ENCODE data around the gene GAGE13. TPM values are rescaled to one million over a fixed set of nuclear protein-coding genes. Genes with fewer than 3 reads are reported as not detected.
"Not testable (repeated sequence)": the region's sequence is repeated elsewhere in the genome, so short reads cannot be mapped to it uniquely, and the experiment has no call there.

GAGE13 gene
- total RNA-seq, 1 donor from 2014 or later: not detected

DNA sequence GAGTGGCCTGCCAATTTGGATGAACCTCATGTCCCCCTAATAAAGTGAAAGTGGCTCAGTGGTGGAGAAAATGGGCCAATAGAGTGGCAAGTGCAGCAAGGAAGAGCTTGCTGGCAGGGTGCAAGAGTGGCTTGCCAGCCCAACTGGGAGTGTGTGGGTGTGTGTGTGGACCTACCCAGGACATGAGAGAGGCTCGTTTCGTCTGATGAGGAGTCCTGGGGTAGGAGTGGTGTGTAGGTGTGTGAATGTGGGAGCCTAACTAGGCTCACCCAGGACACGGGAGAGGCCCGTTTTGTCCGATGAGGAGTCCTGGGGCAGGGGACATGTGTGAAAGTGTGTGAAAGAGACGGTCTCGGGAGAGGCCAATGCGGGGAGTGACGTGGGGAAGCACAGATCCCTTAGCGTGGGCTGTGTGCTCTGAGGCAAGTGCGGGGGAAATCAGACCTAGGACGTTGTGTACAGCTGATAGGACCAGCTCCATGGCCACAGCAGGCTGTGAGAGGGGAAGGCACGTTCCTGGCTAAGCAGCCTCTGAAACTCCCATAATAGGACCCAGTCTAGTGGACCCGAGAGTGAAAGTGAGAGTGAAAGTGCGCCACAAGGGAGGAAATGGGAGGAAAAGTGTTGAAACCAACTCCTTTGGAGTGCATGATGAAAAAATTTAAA, 22.6 kb upstream of the GAGE13 start:
- Histone ChIP-seq H3K27me3 (no peaks in the 10 kb centered on the region), H3K4me1 (no peaks in the 10 kb centered on the region), H3K9me3 (no peaks in the 10 kb centered on the region), H3K27ac (peak overlapping the region; percentile 78), H3K36me3 (no peaks in the 10 kb centered on the region), H3K4me3 (peak overlapping the region; percentile 46)
- TF ChIP-seq, protein P1, sequence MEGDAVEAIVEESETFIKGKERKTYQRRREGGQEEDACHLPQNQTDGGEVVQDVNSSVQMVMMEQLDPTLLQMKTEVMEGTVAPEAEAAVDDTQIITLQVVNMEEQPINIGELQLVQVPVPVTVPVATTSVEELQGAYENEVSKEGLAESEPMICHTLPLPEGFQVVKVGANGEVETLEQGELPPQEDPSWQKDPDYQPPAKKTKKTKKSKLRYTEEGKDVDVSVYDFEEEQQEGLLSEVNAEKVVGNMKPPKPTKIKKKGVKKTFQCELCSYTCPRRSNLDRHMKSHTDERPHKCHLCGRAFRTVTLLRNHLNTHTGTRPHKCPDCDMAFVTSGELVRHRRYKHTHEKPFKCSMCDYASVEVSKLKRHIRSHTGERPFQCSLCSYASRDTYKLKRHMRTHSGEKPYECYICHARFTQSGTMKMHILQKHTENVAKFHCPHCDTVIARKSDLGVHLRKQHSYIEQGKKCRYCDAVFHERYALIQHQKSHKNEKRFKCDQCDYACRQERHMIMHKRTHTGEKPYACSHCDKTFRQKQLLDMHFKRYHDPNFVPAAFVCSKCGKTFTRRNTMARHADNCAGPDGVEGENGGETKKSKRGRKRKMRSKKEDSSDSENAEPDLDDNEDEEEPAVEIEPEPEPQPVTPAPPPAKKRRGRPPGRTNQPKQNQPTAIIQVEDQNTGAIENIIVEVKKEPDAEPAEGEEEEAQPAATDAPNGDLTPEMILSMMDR (IDR thresholded peaks at IDR 0.05): no peak
- DNase-seq (peak; percentile 68), ATAC-seq (peak; percentile 91)
- intact Hi-C loops (cut with DNase I): no loop called here

DNA sequence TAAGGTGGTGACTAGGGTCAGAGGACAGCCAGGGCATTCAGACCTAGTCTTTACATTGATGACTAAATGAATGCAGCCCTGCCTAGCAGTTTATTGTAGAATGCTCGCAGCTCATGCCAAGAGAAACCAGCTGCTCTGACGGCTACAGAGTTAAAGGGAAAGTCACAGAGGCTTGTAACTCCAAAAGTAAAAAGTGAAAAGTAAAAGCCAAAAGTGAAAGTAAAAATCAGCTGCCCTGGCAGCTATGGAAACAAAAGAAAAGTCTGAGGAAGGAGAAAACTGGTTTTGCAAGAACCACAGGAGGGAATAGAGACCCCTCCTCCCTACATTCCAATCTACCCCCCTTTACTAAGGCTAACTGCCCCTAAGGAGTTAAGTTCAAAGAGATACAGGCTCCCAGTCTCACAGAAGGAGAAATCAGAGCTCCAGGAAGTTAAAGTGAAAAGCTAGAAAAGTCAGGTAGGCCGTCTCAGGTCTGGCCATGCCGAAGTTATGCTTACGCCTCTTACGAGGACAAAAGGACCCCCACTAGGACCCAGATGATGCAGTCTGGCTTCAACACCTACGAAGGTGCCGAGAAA, 21.9 kb upstream of the GAGE13 start:
- Histone ChIP-seq H3K4me1 (no peaks in the 10 kb centered on the region), H3K36me3 (no peaks in the 10 kb centered on the region), H3K27me3 (no peaks in the 10 kb centered on the region), H3K27ac (peak overlapping the region; percentile 78), H3K4me3 (peak overlapping the region; percentile 46), H3K9me3 (no peaks in the 10 kb centered on the region)
- DNase-seq (no peak), ATAC-seq (no peak)
- TF ChIP-seq, protein P1 (IDR thresholded peaks at IDR 0.05): no peak
- intact Hi-C loops (cut with DNase I): no loop called here

DNA sequence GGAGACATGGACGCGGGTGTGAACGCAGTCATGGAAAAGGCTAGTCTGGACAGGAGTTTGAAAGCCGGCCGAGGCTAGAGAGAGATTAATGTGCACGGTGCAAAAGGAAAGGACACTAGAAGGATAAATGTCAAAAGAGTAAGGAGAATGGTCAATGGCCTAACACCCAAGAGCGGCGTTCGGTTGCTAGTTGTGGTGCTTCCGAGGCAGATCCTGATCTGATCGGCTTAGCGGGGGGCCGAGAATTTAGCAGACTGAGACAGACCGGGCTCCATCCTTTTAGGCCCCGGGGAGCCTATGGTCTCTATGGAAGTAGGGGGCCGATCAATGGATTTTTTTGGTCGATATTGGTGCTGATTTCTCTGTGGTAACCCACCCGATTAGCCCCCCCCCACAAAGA, 21.0 kb upstream of the GAGE13 start:
- Histone ChIP-seq H3K4me3 (no peak overlapping the region), H3K36me3 (no peaks in the 10 kb centered on the region), H3K27me3 (no peaks in the 10 kb centered on the region), H3K27ac (no peak overlapping the region), H3K9me3 (no peaks in the 10 kb centered on the region), H3K4me1 (no peaks in the 10 kb centered on the region)
- intact Hi-C loops (cut with DNase I): no loop called here
- TF ChIP-seq, protein P1 (IDR thresholded peaks at IDR 0.05): no peak
- ATAC-seq: no peak
- no peak for DNase-seq

GRCh38 chrX:49312176-49312575, 19.2 kb upstream of the GAGE13 start:
- intact Hi-C loops (cut with DNase I): no loop called here
- no peaks in the 10 kb centered on the region for H3K27me3 ChIP-seq
- TF ChIP-seq, protein P1 (IDR thresholded peaks at IDR 0.05): no peak
- H3K36me3 ChIP-seq: no peaks in the 10 kb centered on the region
- no peaks in the 10 kb centered on the region for H3K9me3 ChIP-seq
- ATAC-seq (no peak), DNase-seq (no peak)
- H3K4me1 ChIP-seq: no peaks in the 10 kb centered on the region
- H3K4me3 ChIP-seq: no peak overlapping the region
- no peak overlapping the region for H3K27ac ChIP-seq

DNA sequence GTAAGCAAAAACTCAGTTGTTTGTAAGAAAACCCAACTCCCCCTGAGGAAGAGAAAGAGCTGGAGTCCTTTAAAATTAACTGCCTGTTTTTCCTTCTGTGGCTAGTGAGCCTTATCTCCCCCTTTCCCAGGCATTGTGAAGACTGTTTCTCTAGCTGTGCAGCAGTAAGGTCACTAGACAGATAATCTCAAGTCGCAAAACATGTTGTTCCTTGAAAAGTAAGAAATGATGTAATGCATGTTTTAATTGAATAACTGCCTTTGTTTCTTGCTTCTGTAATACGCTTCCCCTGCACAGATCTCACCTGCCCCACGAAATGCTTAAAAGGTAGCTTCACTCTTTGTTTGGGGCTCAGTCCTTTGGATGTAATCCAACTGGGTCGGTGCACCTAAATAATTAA, 15.3 kb upstream of the GAGE13 start:
- intact Hi-C loops (cut with DNase I): no loop called here
- H3K4me3 ChIP-seq: no peak overlapping the region
- TF ChIP-seq, protein P1 (IDR thresholded peaks at IDR 0.05): no peak
- no peaks in the 10 kb centered on the region for H3K4me1 ChIP-seq
- ATAC-seq: no peak
- H3K27ac ChIP-seq: no peak overlapping the region
- H3K36me3 ChIP-seq: no peaks in the 10 kb centered on the region
- no peaks in the 10 kb centered on the region for H3K27me3 ChIP-seq
- H3K9me3 ChIP-seq: no peaks in the 10 kb centered on the region
- no peak for DNase-seq

DNA sequence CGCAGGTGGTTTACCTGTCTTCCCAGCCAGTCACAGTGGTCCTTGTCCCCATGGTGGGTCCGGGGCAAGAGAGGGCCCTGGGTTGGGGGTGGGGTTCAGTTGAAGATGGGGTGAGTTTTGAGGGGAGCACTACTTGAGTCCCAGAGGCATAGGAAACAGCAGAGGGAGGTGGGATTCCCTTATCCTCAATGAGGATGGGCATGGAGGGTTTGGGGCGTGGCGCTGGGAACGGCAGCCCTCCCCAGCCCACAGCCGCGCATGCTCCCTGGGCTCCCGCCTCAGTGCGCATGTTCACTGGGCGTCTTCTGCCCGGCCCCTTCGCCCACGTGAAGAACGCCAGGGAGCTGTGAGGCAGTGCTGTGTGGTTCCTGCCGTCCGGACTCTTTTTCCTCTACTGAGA, 9.6 kb upstream of the GAGE13 start, which contains the start of gene GAGE12J:
GAGE12J (plus strand) TSS at position 301 of the 400 bp plus-strand sequence. CDS start 1,157 bp downstream, outside the sequence.
- H3K27ac ChIP-seq; ATAC-seq; H3K9me3 ChIP-seq; H3K27me3 ChIP-seq; DNase-seq; H3K36me3 ChIP-seq; H3K4me1 ChIP-seq; intact Hi-C loops (cut with DNase I); H3K4me3 ChIP-seq: not testable (repeated sequence)

GRCh38 chrX:49322266-49322665, 9.1 kb upstream of the GAGE13 start:
- ATAC-seq: not testable (repeated sequence)

DNA sequence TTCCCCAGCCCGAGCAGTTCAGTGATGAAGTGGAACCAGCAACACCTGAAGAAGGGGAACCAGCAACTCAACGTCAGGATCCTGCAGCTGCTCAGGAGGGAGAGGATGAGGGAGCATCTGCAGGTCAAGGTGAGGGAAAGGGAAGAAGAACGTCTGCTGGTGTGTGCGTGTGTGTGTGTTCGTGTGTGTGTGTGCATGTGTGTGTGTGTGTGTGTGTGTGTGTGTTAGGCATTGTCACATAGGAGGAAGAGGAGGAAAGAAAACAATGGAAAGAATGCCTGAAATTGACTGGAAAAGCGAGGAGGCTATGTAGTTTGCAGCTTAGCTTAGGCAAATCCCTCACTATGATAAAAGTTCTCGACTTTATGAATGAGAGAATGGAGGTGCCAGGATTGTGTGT, 7.6 kb upstream of the GAGE13 start:
- DNase-seq; intact Hi-C loops (cut with DNase I); ATAC-seq: not testable (repeated sequence)

More at GRCh38 chrX:49322266-49322665, 9.1 kb upstream of the GAGE13 start:
- H3K27me3 ChIP-seq; H3K27ac ChIP-seq; H3K4me3 ChIP-seq; DNase-seq; H3K36me3 ChIP-seq; intact Hi-C loops (cut with DNase I); H3K4me1 ChIP-seq; H3K9me3 ChIP-seq: not testable (repeated sequence)

DNA sequence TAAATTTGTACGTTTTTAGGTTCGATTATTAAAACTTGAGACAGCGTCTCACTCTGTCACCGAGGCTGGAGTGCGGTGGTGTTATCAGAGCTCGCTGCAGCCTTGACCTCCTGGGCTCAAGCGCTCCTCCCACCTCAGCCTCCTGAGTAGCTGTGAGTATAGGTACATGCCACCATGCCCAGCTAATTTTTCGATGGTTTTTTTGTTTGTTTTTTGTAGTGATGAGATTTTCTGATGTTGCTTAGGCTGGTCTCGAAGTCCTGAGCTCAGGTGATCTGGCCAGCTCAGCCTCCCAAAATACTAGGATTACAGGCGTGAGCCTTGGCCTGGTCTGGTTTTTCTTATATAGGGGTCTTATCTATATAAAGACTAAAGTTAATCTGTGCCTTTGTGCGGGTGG, 961 bp upstream of the GAGE13 start:
- not testable (repeated sequence) for ATAC-seq

More for the DNA sequence above, 7.6 kb upstream of the GAGE13 start:
- H3K9me3 ChIP-seq, H3K27ac ChIP-seq, H3K4me1 ChIP-seq, H3K4me3 ChIP-seq, H3K27me3 ChIP-seq, H3K36me3 ChIP-seq: not testable (repeated sequence)

More for the DNA sequence above, 961 bp upstream of the GAGE13 start:
- H3K27ac ChIP-seq; H3K4me1 ChIP-seq; H3K36me3 ChIP-seq; H3K4me3 ChIP-seq; H3K9me3 ChIP-seq; H3K27me3 ChIP-seq; DNase-seq; intact Hi-C loops (cut with DNase I): not testable (repeated sequence)
